Suprapubic skin (tissue), 4 donors: ENCODE data around the gene LRRFIP1. TPM values are rescaled to one million over a fixed set of nuclear protein-coding genes. Genes with fewer than 3 reads are reported as not detected.

Source experiments
- DNase-seq, 2 donors: peaks; one replicate each; pipeline ENCODE4 v3.0.0-alpha.2; 2019; ENCODE audit warnings: low spot score in 2 of 2
- H3K27ac ChIP-seq: fragments of 200-600 bp; sonication (generic); one replicate; pipeline ENCODE4 v1.5.1; 2019
- H3K27me3 ChIP-seq: fragments of 200-600 bp; sonication (generic); one replicate; pipeline ENCODE4 v1.5.1; 2019
- H3K36me3 ChIP-seq: fragments of 200-600 bp; sonication (generic); one replicate; pipeline ENCODE4 v1.5.1; 2019
- H3K4me1 ChIP-seq: fragments of 200-600 bp; sonication (generic); one replicate; pipeline ENCODE4 v1.5.1; 2019
- H3K4me3 ChIP-seq: fragments of 200-600 bp; sonication (generic); one replicate; pipeline ENCODE4 v1.5.1; 2019; ENCODE audit warnings: mild to moderate bottlenecking
- H3K9me3 ChIP-seq: fragments of 200-600 bp; sonication (generic); one replicate; pipeline ENCODE4 v1.5.1; 2019
- CTCF ChIP-seq, 2 donors: fragments of 200-600 bp in 1 of 2; fragments of 450-650 bp in 1 of 2; sonication (generic) in 1 of 2; IDR thresholded peaks; one replicate each; pipeline ENCODE4 v1.5.1; 2016 to 2019; ENCODE audit warnings: antibody characterized with exemption in 2 of 2, mild to moderate bottlenecking in 1 of 2, moderate library complexity in 1 of 2
- EP300 ChIP-seq: sonication (generic); formaldehyde crosslinking; IDR thresholded peaks from one replicate; pipeline ENCODE4 v1.6.1; 2017; ENCODE audit warnings: antibody characterized with exemption
- POLR2A ChIP-seq, 2 donors: fragments of 450-650 bp; IDR thresholded peaks; one replicate each; pipeline ENCODE4 v1.6.1; 2017; ENCODE audit warnings: antibody characterized with exemption in 2 of 2, mild to moderate bottlenecking in 2 of 2, moderate library complexity in 2 of 2
- POLR2AphosphoS5 ChIP-seq, 3 donors: sonication (generic); formaldehyde crosslinking; IDR thresholded peaks; one replicate each; pipeline ENCODE4 v1.6.1; 2017; ENCODE audit warnings: antibody characterized with exemption in 3 of 3
- WGBS: methylation state at CpG from one replicate; pipeline ENCODE4 v1.1.5; 2018; 5-methylcytosine and 5-hydroxymethylcytosine counted together
- total RNA-seq, 4 donors: library from RNA; depleted of rRNA; stranded (reverse); fragments of >200 nt; gene quantifications; one replicate each; pipeline ENCODE4 v1.1.0, GENCODE V29; 2016

LRRFIP1 gene
- total RNA-seq, 4 donors from 2014 or later: 100 to 150 (median 109) TPM

DNA sequence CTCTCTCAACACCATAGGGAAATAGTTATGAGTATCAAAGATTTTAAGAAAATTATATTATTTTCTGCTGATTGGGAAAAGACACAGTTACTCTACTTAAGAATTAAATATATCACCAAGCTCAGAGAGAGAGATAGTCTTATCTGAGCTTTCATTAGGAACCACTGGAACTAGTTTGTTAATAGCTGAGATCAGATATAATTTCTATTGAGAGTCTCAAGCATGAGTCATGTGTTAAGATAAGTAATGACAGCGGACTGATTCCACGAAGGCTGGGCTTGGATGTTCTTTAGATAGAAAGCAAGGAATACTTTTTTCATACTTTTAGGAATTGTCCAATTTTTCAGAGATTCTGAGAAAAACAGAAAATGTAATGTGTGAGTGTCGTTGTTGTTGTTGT, 126.8 kb downstream of the LRRFIP1 start:
- no peak overlapping the region for H3K27ac ChIP-seq
- WGBS: 77% methylated on average over 3 of the region's 3 CpGs

GRCh38 chr2:237754626-237755248, 127.3 kb downstream of the LRRFIP1 start:
- Histone ChIP-seq H3K27ac (no peak overlapping the region), H3K36me3 (peaks cover 92% of the 10 kb centered on the region), H3K27me3 (no peaks in the 10 kb centered on the region), H3K4me3 (no peak overlapping the region), H3K4me1 (no peaks in the 10 kb centered on the region), H3K9me3 (no peaks in the 10 kb centered on the region)
- DNase-seq: no peak
- no peak for TF ChIP-seq POLR2AphosphoS5 (IDR thresholded peaks at IDR 0.05)
- no peak for TF ChIP-seq EP300
- WGBS: 98% methylated on average over 9 of the region's 12 CpGs

More for the DNA sequence above, 126.8 kb downstream of the LRRFIP1 start:
- Histone ChIP-seq H3K36me3 (peaks cover 92% of the 10 kb centered on the region), H3K9me3 (no peaks in the 10 kb centered on the region), H3K27me3 (no peaks in the 10 kb centered on the region), H3K4me3 (no peak overlapping the region), H3K4me1 (no peaks in the 10 kb centered on the region)
- DNase-seq: no peak
- no peak for TF ChIP-seq POLR2A (IDR thresholded peaks at IDR 0.05)
- no peak for TF ChIP-seq POLR2AphosphoS5 (IDR thresholded peaks at IDR 0.05)
- TF ChIP-seq EP300: no peak
- TF ChIP-seq CTCF (IDR thresholded peaks at IDR 0.05): no peak

DNA sequence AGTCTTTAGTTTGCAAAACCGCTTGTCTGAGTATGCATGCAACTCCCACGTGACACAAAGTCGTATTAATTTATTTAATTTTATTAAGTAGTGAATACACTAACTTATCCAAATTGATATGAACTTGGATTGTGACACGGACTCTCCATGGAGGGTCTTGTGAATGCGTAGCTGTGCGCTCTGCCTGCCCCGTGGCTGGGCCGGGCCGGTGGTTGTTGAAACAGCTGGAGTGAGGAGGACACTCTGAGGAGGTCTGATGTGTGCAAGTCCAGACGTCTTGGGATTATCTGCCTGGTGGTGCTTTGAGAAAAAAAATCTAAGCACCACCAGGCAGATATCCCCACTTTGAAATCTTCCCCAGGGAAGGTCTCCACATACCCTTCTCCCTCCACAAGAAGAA, 130.2 kb downstream of the LRRFIP1 start:
- 94% methylated on average over 10 of the region's 10 CpGs for WGBS
- no peaks in the 10 kb centered on the region for H3K9me3 ChIP-seq
- H3K36me3 ChIP-seq: peaks cover 95% of the 10 kb centered on the region
- DNase-seq: no peak
- TF ChIP-seq POLR2AphosphoS5 (IDR thresholded peaks at IDR 0.05): no peak
- TF ChIP-seq CTCF (IDR thresholded peaks at IDR 0.05): no peak
- TF ChIP-seq EP300: no peak
- TF ChIP-seq POLR2A (IDR thresholded peaks at IDR 0.05): no peak
- no peaks in the 10 kb centered on the region for H3K27me3 ChIP-seq
- no peak overlapping the region for H3K4me3 ChIP-seq
- H3K4me1 ChIP-seq: no peaks in the 10 kb centered on the region
- no peak overlapping the region for H3K27ac ChIP-seq

GRCh38 chr2:237758185-237758584, 130.8 kb downstream of the LRRFIP1 start:
- no peak overlapping the region for H3K4me3 ChIP-seq
- DNase-seq: no peak
- TF ChIP-seq POLR2A (IDR thresholded peaks at IDR 0.05) (no peak), CTCF (IDR thresholded peaks at IDR 0.05) (no peak), EP300 (no peak), POLR2AphosphoS5 (IDR thresholded peaks at IDR 0.05) (no peak)
- H3K27me3 ChIP-seq: no peaks in the 10 kb centered on the region
- H3K27ac ChIP-seq: no peak overlapping the region
- peaks cover 94% of the 10 kb centered on the region for H3K36me3 ChIP-seq
- H3K9me3 ChIP-seq: no peaks in the 10 kb centered on the region
- no peaks in the 10 kb centered on the region for H3K4me1 ChIP-seq
- 92% methylated on average over 10 of the region's 10 CpGs for WGBS

DNA sequence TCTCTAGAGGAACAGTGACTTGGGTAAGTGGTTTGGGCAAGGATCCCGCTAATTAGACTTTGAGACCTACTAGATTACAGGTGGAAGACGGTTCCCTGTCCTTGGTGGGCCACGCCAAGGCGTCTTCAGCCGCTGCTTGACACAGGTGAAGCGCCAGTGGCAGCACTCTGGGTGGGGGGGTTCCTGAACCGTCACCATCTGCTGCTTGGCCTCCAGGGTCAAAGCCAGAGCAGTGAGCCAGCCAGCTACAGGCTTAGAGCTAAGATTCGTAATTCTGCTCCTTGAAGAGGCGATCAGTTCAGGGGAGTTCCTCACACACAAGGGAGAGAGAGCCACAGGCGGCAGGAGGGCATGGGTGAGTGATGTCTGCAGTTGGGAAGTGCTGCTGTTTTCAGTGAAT, 131.8 kb downstream of the LRRFIP1 start:
- Histone ChIP-seq H3K36me3 (peaks cover 91% of the 10 kb centered on the region), H3K27ac (no peak overlapping the region), H3K27me3 (no peaks in the 10 kb centered on the region), H3K4me1 (no peaks in the 10 kb centered on the region), H3K9me3 (no peaks in the 10 kb centered on the region), H3K4me3 (no peak overlapping the region)
- 93% methylated on average over 10 of the region's 10 CpGs for WGBS
- no peak for TF ChIP-seq EP300
- TF ChIP-seq POLR2AphosphoS5 (IDR thresholded peaks at IDR 0.05): no peak
- no peak for TF ChIP-seq CTCF (IDR thresholded peaks at IDR 0.05)
- no peak for TF ChIP-seq POLR2A (IDR thresholded peaks at IDR 0.05)
- DNase-seq: no peak
